Uterus (tissue), 2 donors: ENCODE data around the gene ARID3C.

Source experiments
- POLR2A ChIP-seq, 2 donors: fragments of 450-650 bp; IDR thresholded peaks; one replicate each; pipeline ENCODE4 v1.6.1; 2016; ENCODE audit warnings: antibody characterized with exemption in 2 of 2, mild to moderate bottlenecking in 1 of 2, moderate library complexity in 1 of 2
- TF ChIP-seq, protein P1 (sequence below), 4 experiments: fragments of 200-600 bp in 2 of 4; fragments of 450-650 bp in 2 of 4; sonication (generic) in 2 of 4; IDR thresholded peaks; one replicate each; pipeline ENCODE4 v1.5.1; 2016 to 2019; ENCODE audit warnings: antibody characterized with exemption in 4 of 4, mild to moderate bottlenecking in 2 of 4, moderate library complexity in 1 of 4

DNA sequence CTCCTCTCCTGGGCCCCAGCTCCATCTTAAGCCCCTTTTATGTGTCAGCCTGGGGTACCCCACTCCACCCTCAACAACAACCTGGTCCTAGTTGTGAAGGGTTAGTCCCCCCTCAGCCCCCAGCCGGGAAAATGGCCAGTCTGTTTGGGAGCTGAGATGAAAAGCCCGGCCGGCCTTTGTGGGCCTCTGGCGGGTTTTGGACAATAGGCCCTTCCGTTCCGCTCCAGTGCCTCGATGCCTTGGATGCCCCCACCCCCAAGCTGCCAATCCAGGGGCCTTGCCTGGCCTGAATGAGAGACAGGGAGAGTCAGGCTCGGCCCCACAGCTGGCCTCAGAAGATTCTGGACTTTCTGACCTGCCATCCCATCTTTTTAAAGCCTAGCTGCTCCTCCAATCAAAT is 48.5 kb downstream of the ARID3C start:
- TF ChIP-seq, protein P1, sequence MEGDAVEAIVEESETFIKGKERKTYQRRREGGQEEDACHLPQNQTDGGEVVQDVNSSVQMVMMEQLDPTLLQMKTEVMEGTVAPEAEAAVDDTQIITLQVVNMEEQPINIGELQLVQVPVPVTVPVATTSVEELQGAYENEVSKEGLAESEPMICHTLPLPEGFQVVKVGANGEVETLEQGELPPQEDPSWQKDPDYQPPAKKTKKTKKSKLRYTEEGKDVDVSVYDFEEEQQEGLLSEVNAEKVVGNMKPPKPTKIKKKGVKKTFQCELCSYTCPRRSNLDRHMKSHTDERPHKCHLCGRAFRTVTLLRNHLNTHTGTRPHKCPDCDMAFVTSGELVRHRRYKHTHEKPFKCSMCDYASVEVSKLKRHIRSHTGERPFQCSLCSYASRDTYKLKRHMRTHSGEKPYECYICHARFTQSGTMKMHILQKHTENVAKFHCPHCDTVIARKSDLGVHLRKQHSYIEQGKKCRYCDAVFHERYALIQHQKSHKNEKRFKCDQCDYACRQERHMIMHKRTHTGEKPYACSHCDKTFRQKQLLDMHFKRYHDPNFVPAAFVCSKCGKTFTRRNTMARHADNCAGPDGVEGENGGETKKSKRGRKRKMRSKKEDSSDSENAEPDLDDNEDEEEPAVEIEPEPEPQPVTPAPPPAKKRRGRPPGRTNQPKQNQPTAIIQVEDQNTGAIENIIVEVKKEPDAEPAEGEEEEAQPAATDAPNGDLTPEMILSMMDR (IDR thresholded peaks at IDR 0.05) = no peak
- no peak for TF ChIP-seq POLR2A (IDR thresholded peaks at IDR 0.05)
